H9 (cell line): ENCODE results near the gene WDR74. TPM values are rescaled to one million over a fixed set of nuclear protein-coding genes. Genes with fewer than 3 reads are reported as not detected.

Experiments used
- DNase-seq: peaks from one replicate; pipeline ENCODE4 v3.0.0-alpha.2; 2017
- H2AFZ ChIP-seq: one replicate; pipeline ENCODE4 v1.6.1; 2013; ENCODE audit warnings: mild to moderate bottlenecking, low read length, control low read depth, moderate library complexity
- H2AK5ac ChIP-seq: 2 replicates; pipeline ENCODE4 v1.6.1; 2013; ENCODE audit warnings: low read length, control low read depth, mixed read lengths; ENCODE audit not compliant: insufficient read length
- H2BK120ac ChIP-seq: one replicate; pipeline ENCODE4 v1.6.1; 2013; ENCODE audit warnings: low read depth, mild to moderate bottlenecking, low read length, control low read depth, inconsistent platforms; ENCODE audit not compliant: poor library complexity, severe bottlenecking
- H2BK12ac ChIP-seq: 2 replicates; pipeline ENCODE4 v1.6.1; 2013; ENCODE audit warnings: low read length, control low read depth, mixed read lengths, low read depth; ENCODE audit not compliant: insufficient read length
- H2BK15ac ChIP-seq: 2 replicates; pipeline ENCODE4 v1.6.1; 2013; ENCODE audit warnings: low read depth, low read length, control low read depth
- H2BK20ac ChIP-seq: one replicate; pipeline ENCODE4 v1.6.1; 2013; ENCODE audit warnings: low read depth, mild to moderate bottlenecking, low read length, control low read depth, inconsistent platforms; ENCODE audit not compliant: poor library complexity, severe bottlenecking
- H2BK5ac ChIP-seq: 2 replicates; pipeline ENCODE4 v1.6.1; 2013; ENCODE audit warnings: low read length, control low read depth, mixed read lengths; ENCODE audit not compliant: insufficient read length
- H3K14ac ChIP-seq: 2 replicates; pipeline ENCODE4 v1.6.1; 2013; ENCODE audit warnings: low read length, control low read depth; ENCODE audit not compliant: insufficient read depth
- H3K18ac ChIP-seq: 2 replicates; pipeline ENCODE4 v1.6.1; 2013; ENCODE audit warnings: low read depth, mild to moderate bottlenecking, mixed read lengths, low read length, control low read depth; ENCODE audit not compliant: insufficient read length
- H3K23ac ChIP-seq: 2 replicates; pipeline ENCODE4 v1.6.1; 2013; ENCODE audit warnings: low read length, control low read depth, mixed read lengths, low read depth; ENCODE audit not compliant: insufficient read length
- H3K23me2 ChIP-seq: 2 replicates; pipeline ENCODE4 v1.6.1; 2013; ENCODE audit warnings: low read depth, mild to moderate bottlenecking, mixed read lengths, low read length, control low read depth; ENCODE audit not compliant: insufficient read length, poor library complexity, severe bottlenecking
- H3K27ac ChIP-seq: 2 replicates; pipeline ENCODE4 v1.5.1; 2013; ENCODE audit warnings: low read length, control low read depth, mixed read lengths, low read depth; ENCODE audit not compliant: insufficient read length
- H3K27me3 ChIP-seq: 2 replicates; pipeline ENCODE4 v1.6.1; 2013; ENCODE audit warnings: low read length, control low read depth, inconsistent platforms; ENCODE audit not compliant: insufficient read depth
- H3K4ac ChIP-seq: 2 replicates; pipeline ENCODE4 v1.6.1; 2013; ENCODE audit warnings: low read depth, mild to moderate bottlenecking, control low read depth, inconsistent platforms, low read length, moderate library complexity
- H3K4me1 ChIP-seq: 2 replicates; pipeline ENCODE4 v1.6.1; 2013; ENCODE audit warnings: low read length, control low read depth, inconsistent platforms; ENCODE audit not compliant: insufficient read depth
- H3K4me2 ChIP-seq: 2 replicates; pipeline ENCODE4 v1.6.1; 2013; ENCODE audit warnings: low read length, control low read depth, mixed read lengths; ENCODE audit not compliant: insufficient read length, insufficient read depth
- H3K56ac ChIP-seq: 2 replicates; pipeline ENCODE4 v1.6.1; 2013; ENCODE audit warnings: low read depth, mild to moderate bottlenecking, mixed read lengths, low read length, control low read depth; ENCODE audit not compliant: insufficient read length
- H3K79me1 ChIP-seq: 2 replicates; pipeline ENCODE4 v1.6.1; 2013; ENCODE audit warnings: low read depth, mild to moderate bottlenecking, moderate library complexity, low read length, control low read depth, inconsistent platforms; ENCODE audit not compliant: insufficient read depth, poor library complexity, severe bottlenecking
- H3K79me2 ChIP-seq: 2 replicates; pipeline ENCODE4 v1.6.1; 2013; ENCODE audit warnings: low read length, control low read depth, inconsistent platforms; ENCODE audit not compliant: insufficient read depth
- H3K9ac ChIP-seq: 2 replicates; pipeline ENCODE4 v1.6.1; 2013; ENCODE audit warnings: low read length, control low read depth, mixed read lengths; ENCODE audit not compliant: insufficient read length; ENCODE audit errors: extremely low read depth
- H3K9me3 ChIP-seq: one replicate; pipeline ENCODE4 v1.6.1; 2013; ENCODE audit warnings: low read depth, low read length, inconsistent platforms; ENCODE audit not compliant: control insufficient read depth
- H3T11ph ChIP-seq: one replicate; pipeline ENCODE4 v1.6.1; 2013; ENCODE audit warnings: mild to moderate bottlenecking, low read length, control low read depth, inconsistent platforms
- H4K20me1 ChIP-seq: one replicate; pipeline ENCODE4 v1.6.1; 2013; ENCODE audit not compliant: control insufficient read depth, insufficient read length, insufficient read depth
- H4K5ac ChIP-seq: 2 replicates; pipeline ENCODE4 v1.6.1; 2013; ENCODE audit warnings: low read depth, mild to moderate bottlenecking, mixed read lengths, low read length, control low read depth; ENCODE audit not compliant: insufficient read length
- H4K8ac ChIP-seq: replicated peaks from 2 replicates; pipeline ENCODE4 v1.6.1; 2013; ENCODE audit warnings: low read length, control low read depth, mixed read lengths, low read depth; ENCODE audit not compliant: insufficient read length
- H4K91ac ChIP-seq: 2 replicates; pipeline ENCODE4 v1.6.1; 2013; ENCODE audit warnings: low read depth, mild to moderate bottlenecking, moderate library complexity, mixed read lengths, low read length, control low read depth; ENCODE audit not compliant: insufficient read length
- H3K27ac Mint-ChIP-seq, 3 experiments: 2 replicates in 2 of 3; 3 replicates in 1 of 3; pipeline ENCODE4 v1.8.0; 2020 to 2021; ENCODE audit warnings: mixed read lengths in 3 of 3, mild to moderate bottlenecking in 1 of 3, moderate library complexity in 1 of 3
- H3K27me3 Mint-ChIP-seq: 2 replicates; pipeline ENCODE4 v1.8.0; 2021; ENCODE audit warnings: low read depth, mild to moderate bottlenecking, moderate library complexity, mixed read lengths
- H3K36me3 Mint-ChIP-seq, 3 experiments: 2 replicates in 2 of 3; 3 replicates in 1 of 3; pipeline ENCODE4 v1.8.0; 2020 to 2021; ENCODE audit warnings: low read depth in 3 of 3, mixed read lengths in 3 of 3; ENCODE audit not compliant: insufficient read depth in 1 of 3
- H3K4me1 Mint-ChIP-seq, 2 experiments: 2 replicates each; pipeline ENCODE4 v1.8.0; 2020; ENCODE audit warnings: mixed read lengths in 2 of 2
- H3K4me3 Mint-ChIP-seq, 2 experiments: 2 replicates in 1 of 2; 3 replicates in 1 of 2; pipeline ENCODE4 v1.8.0; 2020 to 2021; ENCODE audit warnings: mild to moderate bottlenecking in 2 of 2, mixed read lengths in 2 of 2, moderate library complexity in 1 of 2
- H3K9me3 Mint-ChIP-seq, 2 experiments: 2 replicates in 1 of 2; 3 replicates in 1 of 2; pipeline ENCODE4 v1.8.0; 2020; ENCODE audit warnings: mild to moderate bottlenecking in 2 of 2, mixed read lengths in 2 of 2, moderate library complexity in 1 of 2
- CTCF ChIP-seq: fragments of 200-600 bp; sonication (generic); conservative IDR thresholded peaks from 3 replicates; pipeline ENCODE4 v1.8.0; 2021; ENCODE audit warnings: antibody characterized with exemption, mild to moderate bottlenecking
- WGBS: extraction: QIAGEN DNeasy Blood & Tissue Kit; methylation state at CpG from one replicate; pipeline ENCODE4 v1.1.7; 2013; ENCODE audit warnings: missing lambda C conversion rate, low lambda C conversion rate, mixed read lengths; ENCODE audit not compliant: insufficient read length; ENCODE audit errors: extremely low coverage; 5-methylcytosine and 5-hydroxymethylcytosine counted together
- total RNA-seq: library from RNA; stranded (reverse); gene quantifications from 2 replicates; pipeline ENCODE4 v1.2.1, GENCODE V29; 2021

Gene WDR74
- total RNA-seq, 1 experiment from 2014 or later, result 121 TPM

- H2BK20ac ChIP-seq, result no peak overlapping the region
- peaks cover 8% of the 10 kb centered on the region for H3K23me2 ChIP-seq
- no peaks in the 10 kb centered on the region for H4K20me1 ChIP-seq
- peaks cover 5% of the 10 kb centered on the region; the same call in 1 of the 2 replicates for H3K27me3 Mint-ChIP-seq
- no peaks in the 10 kb centered on the region for H3K79me1 ChIP-seq
- TF ChIP-seq CTCF, result no peak
- WGBS, result no CpG with 5 or more reads among the region's 3 CpGs
- peak overlapping the region; percentile 99 for H3K4me3 Mint-ChIP-seq
- no peak overlapping the region for H3K9ac ChIP-seq
- peak overlapping the region; percentile 11 for H3K4me2 ChIP-seq
- H4K8ac ChIP-seq, result no peak overlapping the region
- no peaks in the 10 kb centered on the region for H3K9me3 ChIP-seq
- H3K14ac ChIP-seq, result no peak overlapping the region
- no peak for DNase-seq
- H2BK5ac ChIP-seq, result no peak overlapping the region
- H2BK12ac ChIP-seq, result no peak overlapping the region
- H3K4me1 ChIP-seq, result no peaks in the 10 kb centered on the region; the same call in 1 of the 2 replicates
- H3K36me3 Mint-ChIP-seq, result peaks cover 39 to 50% (median 45%) of the 10 kb centered on the region in 3 experiments
- no peak overlapping the region for H2BK15ac ChIP-seq
- H3K56ac ChIP-seq, result no peak overlapping the region
- H3K23ac ChIP-seq, result no peak overlapping the region
- no peak overlapping the region for H3T11ph ChIP-seq
- no peak overlapping the region for H3K18ac ChIP-seq
- H4K91ac ChIP-seq, result no peak overlapping the region
- H2BK120ac ChIP-seq, result no peak overlapping the region
- peak overlapping the region; percentile 15 for H3K27ac ChIP-seq
- no peaks in the 10 kb centered on the region for H3K27me3 ChIP-seq
- no peak overlapping the region for H2AK5ac ChIP-seq
- H2AFZ ChIP-seq, result no peak overlapping the region
- H3K4me1 Mint-ChIP-seq, result peaks cover 20 to 35% of the 10 kb centered on the region in 2 experiments
- H3K27ac Mint-ChIP-seq, result peak overlapping the region; percentile 9 to 98 (median 31); a peak in 5 of 7 replicates
- peaks cover 14% of the 10 kb centered on the region in 2 experiments for H3K9me3 Mint-ChIP-seq
- peaks cover 34% of the 10 kb centered on the region for H3K79me2 ChIP-seq
- no peak overlapping the region for H4K5ac ChIP-seq
- no peak overlapping the region for H3K4ac ChIP-seq
These were observed 12.6 kb upstream of the WDR74 start for GRCh38 chr11:62851807-62852522.
